AG08396 (cell line): ENCODE measurements around the gene LPXN.
"Not testable (repeated sequence)": the region's sequence is repeated elsewhere in the genome, so short reads cannot be mapped to it uniquely, and the experiment has no call there.

Experiments
- DNase-seq: peaks from one replicate; pipeline ENCODE4 v3.0.0; 2012; ENCODE audit warnings: low spot score, mixed read lengths

Gene LPXN

GRCh38 chr11:58579192-58580129 lies 3.8 kb upstream of the LPXN start:
- peak; percentile 80 for DNase-seq

- DNase-seq: peak; percentile 93
Observed at GRCh38 chr11:58578635-58579191, 3.1 kb upstream of the LPXN start, which contains the start of gene ZFP91. Gene ZFP91, plus strand, starts transcription at chr11:58579063. Its CDS starts 219 bp downstream, at chr11:58579282.

- DNase-seq: peak; percentile 86
Observed at GRCh38 chr11:58578136-58578634, 2.5 kb upstream of the LPXN start.

GRCh38 chr11:58577555-58578135 lies 2.0 kb upstream of the LPXN start:
- DNase-seq: peak; percentile 21

GRCh38 chr11:58576887-58577471 lies 1.3 kb upstream of the LPXN start:
- peak; percentile 8 for DNase-seq

- DNase-seq: peak; percentile 17
Observed at GRCh38 chr11:58574881-58575280, 775 bp downstream of the LPXN start.

GRCh38 chr11:58573451-58574104 lies 2.1 kb downstream of the LPXN start:
- DNase-seq: peak; percentile 38

GRCh38 chr11:58572906-58573305 lies 2.8 kb downstream of the LPXN start:
- DNase-seq: not testable (repeated sequence)

GRCh38 chr11:58567889-58568512 lies 7.7 kb downstream of the LPXN start:
- peak; percentile 43 for DNase-seq

- no peak for DNase-seq
Observed at GRCh38 chr11:58564231-58564630, 11.4 kb downstream of the LPXN start.

GRCh38 chr11:58562375-58562800 lies 13.3 kb downstream of the LPXN start:
- no peak for DNase-seq

- no peak for DNase-seq
Observed at GRCh38 chr11:58561394-58562098, 14.1 kb downstream of the LPXN start.

GRCh38 chr11:58560842-58561241 lies 14.8 kb downstream of the LPXN start:
- DNase-seq: no peak

- DNase-seq: no peak
Observed at GRCh38 chr11:58549644-58550043, 26.0 kb downstream of the LPXN start.

GRCh38 chr11:58546841-58547240 lies 28.8 kb downstream of the LPXN start:
- no peak for DNase-seq

- no peak for DNase-seq
Observed at GRCh38 chr11:58531865-58532341, 43.8 kb downstream of the LPXN start.

GRCh38 chr11:58530236-58530635 lies 45.4 kb downstream of the LPXN start:
- DNase-seq: no peak

- DNase-seq: no peak
Observed at GRCh38 chr11:58527429-58527828, 48.2 kb downstream of the LPXN start.

- DNase-seq: no peak
Observed at GRCh38 chr11:58526721-58527120, 48.9 kb downstream of the LPXN start.

- DNase-seq: no peak
Observed at GRCh38 chr11:58525037-58525614, 50.5 kb downstream of the LPXN start.
